Fibroblast of skin of scalp (primary cell): ENCODE data around the gene CCNF.

ENCODE experiments used
- DNase-seq: peaks from one replicate; pipeline ENCODE4 v3.0.0-alpha.2; 2013

CCNF gene

DNA sequence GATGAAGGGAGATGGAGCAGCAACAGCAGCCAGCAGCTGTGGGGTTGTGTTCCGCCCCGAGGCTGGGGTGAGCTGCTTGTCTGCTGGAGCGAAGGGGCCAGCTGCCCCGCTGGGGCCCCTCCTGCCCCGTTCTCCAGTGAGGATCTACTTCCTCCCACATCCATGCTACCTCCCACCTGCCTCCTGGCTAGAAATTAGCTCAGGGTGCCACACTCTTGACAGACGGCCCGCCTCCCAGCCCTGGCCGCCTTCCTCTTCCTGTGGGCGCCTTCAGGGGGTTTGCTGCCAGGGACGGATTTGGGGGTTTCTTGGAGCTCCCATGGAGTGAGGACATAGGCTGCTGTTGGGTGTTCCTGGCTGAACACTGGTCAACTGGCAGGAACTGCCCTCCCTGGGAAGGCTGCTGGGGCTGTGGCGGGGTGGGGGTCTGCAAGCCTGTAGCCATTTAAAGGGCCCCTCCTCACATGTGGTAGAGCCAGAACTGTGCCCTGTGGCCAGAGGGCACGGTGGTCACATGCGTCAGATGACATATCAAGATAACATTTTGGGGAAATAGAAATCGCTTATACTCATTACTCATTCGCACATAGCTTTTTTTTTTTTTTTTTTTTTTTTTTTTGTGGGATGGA lies 58.8 kb downstream of the CCNF start:
- DNase-seq = no peak

DNA sequence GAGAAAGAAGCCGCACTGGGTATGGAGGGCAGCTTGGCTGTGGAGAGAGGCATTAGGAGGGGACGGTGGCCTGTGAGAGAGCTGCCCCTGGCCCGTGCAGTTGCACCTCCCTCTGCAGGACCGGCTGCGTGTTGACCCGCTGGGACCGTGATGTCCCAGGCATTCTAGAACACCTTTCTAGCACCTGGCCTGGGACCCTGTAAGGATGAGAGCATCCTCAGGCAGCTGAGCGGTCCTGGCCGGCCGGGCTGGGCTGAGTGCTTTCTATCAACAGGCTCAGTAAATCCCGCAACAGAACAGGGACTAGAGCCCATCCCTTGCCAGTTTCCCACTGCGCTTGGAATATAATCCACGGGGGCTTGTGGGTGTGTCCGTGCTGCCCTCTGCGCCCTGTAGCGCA lies 60.3 kb downstream of the CCNF start:
- no peak for DNase-seq

DNA sequence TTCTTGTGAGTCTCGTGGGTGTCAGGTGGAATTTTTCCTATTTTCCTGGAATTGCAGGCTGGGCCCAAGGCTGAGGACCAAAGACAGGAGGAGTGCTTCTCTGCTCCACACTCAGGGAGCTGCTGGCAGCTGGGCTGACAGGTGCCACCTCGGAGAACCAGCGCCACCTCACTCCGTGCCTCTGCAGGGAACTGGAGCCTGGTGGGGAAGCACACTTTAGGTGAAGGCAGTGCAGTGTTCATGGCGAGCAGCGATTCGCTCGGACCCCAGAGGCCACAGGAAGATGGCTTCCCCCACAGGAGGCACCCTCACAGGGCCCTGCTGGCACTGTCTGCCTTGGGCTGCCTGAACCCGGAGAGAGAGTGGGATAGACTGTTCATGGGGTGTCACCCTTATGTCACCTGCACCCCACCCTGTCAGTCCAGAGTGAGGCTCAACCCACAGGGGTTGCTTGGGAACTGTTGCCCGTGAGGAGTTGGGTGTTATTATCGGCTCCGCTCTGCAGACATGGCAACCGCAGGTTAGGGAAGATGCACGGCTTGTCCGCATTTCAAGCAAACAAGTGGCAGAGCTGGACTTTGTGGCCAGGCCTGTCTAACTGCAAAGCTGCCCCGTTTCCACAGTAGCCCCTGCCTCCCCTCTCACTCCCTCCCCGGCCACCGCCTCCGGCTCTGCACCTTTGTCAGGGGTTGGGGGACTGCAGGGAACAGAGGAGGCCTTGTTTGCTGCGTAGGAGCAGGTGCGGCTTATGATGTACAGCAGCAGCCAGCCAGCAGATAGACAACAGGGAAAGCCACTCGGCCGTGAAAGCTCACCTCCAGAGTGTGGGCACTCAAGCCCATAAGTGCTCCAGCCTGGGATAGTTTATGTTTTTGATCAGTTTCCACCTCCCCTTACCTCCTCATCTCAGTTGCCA lies 61.2 kb downstream of the CCNF start:
- DNase-seq = no peak

DNA sequence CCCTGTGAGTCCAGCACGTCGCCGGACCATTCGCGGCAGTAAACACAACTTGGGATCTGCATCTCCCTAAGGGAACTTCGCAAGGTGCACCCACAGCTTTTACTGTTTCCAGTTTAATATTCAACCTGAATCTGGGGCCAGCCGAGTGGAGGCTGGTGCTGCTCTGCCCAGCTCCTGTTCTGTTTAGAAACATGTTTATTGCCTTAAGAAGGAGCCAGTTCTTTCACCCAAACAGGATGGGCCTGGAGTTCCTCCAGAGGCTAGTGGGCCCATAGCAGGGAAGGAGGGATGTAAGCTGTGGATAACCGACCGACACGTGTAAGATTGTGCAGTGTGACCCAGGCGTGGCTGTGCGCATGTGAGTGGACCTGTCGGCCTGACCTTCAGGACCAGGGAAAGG lies 63.0 kb downstream of the CCNF start:
- DNase-seq = no peak

- DNase-seq = no peak
Observed at GRCh38 chr16:2493605-2494004, 64.4 kb downstream of the CCNF start.

- no peak for DNase-seq
Observed at GRCh38 chr16:2494616-2495015, 65.4 kb downstream of the CCNF start.

DNA sequence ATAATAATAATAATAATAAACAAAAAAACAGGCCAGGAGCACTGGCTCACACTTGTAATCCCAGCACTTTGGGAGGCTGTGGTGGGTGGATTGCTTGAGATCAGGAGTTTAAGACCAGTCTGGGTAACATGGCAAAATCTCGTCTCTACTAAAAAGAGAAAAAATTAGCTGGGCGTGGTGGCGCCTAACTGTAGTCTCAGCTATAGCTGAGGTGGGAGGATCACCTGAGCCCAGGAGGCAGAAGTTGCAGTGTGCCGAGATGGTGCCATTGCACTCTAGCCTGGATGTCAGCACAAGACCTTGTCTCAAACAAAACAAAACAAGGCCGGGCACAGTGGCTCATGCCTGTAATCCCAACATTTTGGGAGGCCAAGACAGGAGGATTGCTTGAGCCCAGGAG lies 65.8 kb downstream of the CCNF start:
- no peak for DNase-seq

DNA sequence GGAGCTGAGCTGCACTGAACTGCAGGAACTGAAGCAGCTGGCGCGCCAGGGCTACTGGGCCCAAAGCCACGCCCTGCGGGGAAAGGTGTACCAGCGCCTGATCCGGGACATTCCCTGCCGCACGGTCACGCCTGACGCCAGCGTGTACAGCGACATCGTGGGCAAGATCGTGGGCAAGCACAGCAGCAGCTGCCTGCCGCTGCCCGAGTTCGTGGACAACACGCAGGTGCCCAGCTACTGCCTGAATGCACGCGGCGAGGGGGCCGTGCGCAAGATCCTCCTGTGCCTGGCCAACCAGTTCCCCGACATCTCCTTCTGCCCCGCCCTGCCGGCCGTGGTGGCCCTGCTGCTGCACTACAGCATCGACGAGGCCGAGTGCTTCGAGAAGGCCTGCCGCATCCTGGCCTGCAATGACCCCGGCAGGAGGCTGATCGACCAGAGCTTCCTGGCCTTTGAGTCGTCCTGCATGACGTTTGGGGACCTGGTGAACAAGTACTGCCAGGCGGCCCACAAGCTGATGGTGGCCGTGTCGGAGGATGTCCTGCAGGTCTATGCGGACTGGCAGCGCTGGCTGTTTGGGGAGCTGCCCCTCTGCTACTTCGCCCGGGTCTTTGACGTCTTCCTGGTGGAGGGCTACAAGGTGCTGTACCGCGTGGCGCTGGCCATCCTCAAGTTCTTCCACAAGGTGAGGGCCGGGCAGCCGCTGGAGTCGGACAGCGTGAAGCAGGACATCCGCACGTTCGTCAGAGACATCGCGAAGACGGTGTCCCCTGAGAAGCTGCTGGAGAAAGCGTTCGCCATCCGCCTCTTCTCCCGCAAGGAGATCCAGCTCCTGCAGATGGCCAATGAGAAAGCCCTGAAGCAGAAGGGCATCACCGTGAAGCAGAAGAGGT lies 67.2 kb downstream of the CCNF start:
- no peak for DNase-seq

- peak; percentile 42 for DNase-seq
Observed at GRCh38 chr16:2497116-2497630, 67.9 kb downstream of the CCNF start.

- no peak for DNase-seq
Observed at GRCh38 chr16:2497695-2498484, 68.6 kb downstream of the CCNF start.

DNA sequence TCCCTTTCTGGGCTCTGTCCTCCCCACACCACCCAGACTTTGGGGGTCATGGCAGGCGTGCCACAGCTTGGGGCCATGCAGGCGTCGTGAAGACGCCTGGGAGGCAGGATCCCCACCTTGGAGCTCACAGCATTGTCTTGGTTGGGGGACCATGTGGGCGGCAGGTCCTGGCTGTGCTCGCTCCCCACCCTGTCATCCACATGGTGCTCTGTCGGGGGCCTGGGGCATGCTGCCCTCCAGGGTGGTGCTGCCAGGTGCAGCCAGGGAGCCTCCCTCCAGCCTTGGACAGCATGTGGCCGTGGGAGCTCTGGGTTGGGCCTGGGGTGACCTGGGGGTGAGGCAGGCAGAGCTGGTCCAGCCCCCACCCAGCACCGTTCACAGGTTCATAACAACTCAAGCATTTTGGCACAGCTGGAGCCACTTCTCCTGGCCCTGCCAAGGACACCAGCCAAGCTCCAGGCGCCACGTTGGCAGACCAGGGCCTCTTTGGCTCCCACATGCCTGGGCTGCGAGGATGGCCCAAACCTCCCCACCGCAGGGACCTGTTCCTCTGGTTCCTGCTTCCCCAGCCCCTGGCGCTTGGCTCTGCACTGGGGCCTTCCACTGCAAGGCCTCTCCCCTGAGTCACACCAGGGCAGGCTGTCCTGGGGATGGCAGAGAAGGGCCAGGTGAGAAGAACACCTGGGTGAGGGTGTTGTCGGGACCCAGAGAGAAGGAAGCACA lies 69.4 kb downstream of the CCNF start:
- no peak for DNase-seq

DNA sequence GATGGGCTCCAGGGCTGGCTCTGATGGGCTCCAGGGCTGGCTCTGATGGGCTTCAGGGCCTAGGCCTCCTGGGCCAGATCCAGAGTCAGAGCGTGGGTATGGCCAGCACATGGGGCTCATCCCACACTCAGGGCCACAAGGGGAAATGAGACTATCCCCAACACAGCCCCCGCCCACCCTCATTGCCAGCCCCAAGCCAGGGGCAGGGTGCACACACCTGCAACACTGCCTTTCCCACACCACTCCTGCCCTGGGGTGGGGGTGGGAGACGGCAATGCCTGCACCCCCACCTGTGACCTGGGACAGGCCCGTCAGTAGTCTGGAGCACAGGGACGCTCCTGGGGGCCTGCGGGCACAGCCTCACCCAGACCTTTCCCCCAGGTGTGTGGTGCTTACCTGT lies 70.2 kb downstream of the CCNF start:
- no peak for DNase-seq

DNA sequence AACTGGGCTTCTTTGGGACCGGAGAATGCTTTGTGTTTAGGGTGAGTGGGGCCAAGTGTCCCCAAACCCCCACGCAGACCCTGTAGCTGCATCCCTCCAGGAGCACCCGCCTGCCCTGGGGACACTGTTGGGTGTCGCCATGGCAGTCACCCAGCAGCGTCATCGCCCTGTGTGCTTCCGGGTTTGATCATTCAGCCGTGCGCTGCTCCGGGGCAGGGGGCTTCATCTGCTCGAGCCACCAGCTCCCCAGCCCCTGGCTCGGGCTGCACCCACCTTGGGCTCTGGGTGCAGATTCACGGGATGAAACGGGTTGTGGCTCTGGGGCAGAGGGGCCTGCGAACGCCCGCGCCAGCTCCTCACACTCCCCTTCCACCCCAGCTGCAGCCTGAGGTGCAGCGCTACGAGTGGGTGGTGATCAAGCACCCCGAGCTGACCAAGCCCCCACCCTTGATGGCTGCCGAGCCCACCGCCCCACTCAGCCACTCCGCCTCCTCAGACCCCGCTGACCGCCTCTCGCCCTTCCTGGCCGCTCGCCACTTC lies 70.7 kb downstream of the CCNF start:
- no peak for DNase-seq

GRCh38 chr16:2500430-2500917 lies 71.2 kb downstream of the CCNF start:
- no peak for DNase-seq

GRCh38 chr16:2500918-2501750 lies 71.9 kb downstream of the CCNF start:
- peak; percentile 73 for DNase-seq

DNA sequence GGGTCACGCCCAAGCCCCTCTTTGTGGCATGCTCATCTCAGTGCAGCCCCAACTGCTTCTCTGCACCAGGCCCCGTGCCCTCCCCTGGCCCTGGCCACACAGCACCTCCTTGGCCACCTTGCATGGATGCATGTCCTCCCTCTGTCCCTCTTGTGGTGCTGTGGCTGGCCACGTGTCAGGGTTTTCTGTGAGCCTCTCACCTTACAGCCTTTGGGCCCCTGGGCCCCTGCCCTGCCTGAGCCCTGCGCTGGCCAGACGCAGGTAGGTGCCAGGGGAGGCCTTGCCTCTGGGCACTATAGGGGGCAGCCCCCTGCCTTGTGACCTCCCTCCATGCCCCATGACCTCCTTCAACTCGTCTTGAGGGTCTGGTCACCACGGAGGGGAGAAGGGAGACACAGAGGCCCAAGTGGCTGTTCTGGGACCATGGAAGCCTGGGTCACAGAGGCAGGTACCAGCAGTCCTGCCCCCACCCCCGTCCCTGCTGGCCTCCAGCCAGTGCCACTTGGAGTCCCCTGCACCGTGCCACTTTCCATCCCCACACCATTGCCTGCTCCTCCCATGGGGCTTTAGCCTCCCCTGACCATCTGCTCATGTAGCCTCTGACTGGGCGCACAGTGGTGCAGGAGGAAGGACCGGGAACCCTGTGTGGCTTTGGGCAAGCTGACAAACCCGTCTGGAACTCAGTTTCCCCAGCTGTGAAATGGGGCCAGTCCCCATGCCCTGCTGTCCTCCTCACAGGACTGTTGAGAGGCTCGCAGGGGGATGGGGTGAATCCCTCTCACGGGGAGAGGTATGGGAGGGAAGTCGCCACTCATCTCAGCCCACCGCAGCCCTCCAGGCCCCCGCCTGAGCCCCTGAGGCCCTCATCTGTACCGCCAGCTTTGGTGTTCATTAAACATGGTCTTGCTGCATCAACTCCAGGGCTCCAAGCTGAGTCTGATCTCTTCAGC lies 73.0 kb downstream of the CCNF start:
- no peak for DNase-seq

DNA sequence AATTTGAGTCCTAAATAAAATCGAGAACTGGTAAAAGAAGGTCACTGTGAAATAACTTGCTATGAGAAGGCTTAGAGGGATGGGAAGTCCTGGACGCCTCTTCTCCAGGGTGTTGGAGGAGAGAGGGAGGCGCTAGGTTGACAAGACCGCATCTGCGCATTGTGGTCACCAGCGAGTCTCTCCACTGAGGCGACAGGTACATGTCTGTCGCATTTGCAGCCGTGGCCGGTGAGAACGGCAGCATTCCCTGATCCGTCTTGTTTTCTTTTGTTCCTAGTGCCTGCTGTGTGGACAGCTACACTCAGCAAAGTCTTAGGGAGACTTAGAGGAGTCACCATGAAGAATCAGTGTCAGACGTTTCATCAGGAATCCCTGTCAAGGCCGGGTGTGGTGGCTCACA lies 76.4 kb downstream of the CCNF start:
- DNase-seq = no peak

GRCh38 chr16:2507052-2507659 lies 77.9 kb downstream of the CCNF start:
- no peak for DNase-seq
